Measurements from ENCODE around the gene HLA-DOB.
"Not testable (repeated sequence)": the region's sequence is repeated elsewhere in the genome, so short reads cannot be mapped to it uniquely, and the experiment has no call there.

The HLA-DOB gene

GRCh38 chr6:32815115-32815514, 1.7 kb downstream of the HLA-DOB start:
- no peak for DNase-seq (ENCODE audit: low read depth in 2 of 2, low spot score in 1 of 2)

- no peak for DNase-seq (ENCODE audit: low read depth in 2 of 2, low spot score in 1 of 2)
Measured at GRCh38 chr6:32814145-32814544, 2.7 kb downstream of the HLA-DOB start.

- DNase-seq (ENCODE audit: low read depth in 2 of 2, low spot score in 1 of 2), result no peak
Measured at GRCh38 chr6:32809171-32809570, 7.6 kb downstream of the HLA-DOB start.

DNA sequence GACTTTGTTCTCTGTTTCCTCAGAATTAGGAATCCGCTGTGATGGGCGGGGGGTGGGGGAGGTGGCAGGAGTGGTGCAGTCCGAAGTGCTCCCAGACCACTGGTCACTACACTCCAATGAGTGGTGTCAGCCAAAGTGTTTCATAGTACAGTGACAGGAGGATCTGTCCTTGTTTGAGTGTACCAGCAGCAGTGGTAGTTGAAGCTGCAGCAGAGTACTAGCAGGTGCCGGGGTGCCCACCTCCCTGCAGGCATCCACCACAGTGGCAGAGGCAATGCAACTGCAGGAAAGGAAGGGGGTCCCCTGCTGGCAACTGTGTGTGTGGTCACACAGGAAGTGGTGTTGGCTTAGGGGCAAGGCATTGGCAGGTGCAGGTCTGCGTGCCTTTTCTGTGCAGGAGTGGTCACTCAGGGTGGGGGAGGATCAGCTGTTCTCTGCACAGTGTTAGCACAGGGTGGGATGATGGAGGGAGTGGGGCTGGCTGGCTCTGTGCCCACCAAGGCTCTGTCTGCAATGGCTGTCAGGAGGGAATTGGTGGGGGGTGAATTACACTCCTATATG, 9.7 kb downstream of the HLA-DOB start:
- no peak for DNase-seq (ENCODE audit: low read depth in 2 of 2, low spot score in 1 of 2)

GRCh38 chr6:32805404-32805803, 11.4 kb downstream of the HLA-DOB start:
- DNase-seq (ENCODE audit: low read depth in 2 of 2, low spot score in 1 of 2), result not testable (repeated sequence)

GRCh38 chr6:32803416-32803815, 13.4 kb downstream of the HLA-DOB start:
- DNase-seq (ENCODE audit: low read depth in 2 of 2, low spot score in 1 of 2), result no peak

GRCh38 chr6:32799740-32800139, 17.1 kb downstream of the HLA-DOB start:
- no peak for DNase-seq (ENCODE audit: low read depth in 2 of 2, low spot score in 1 of 2)

DNA sequence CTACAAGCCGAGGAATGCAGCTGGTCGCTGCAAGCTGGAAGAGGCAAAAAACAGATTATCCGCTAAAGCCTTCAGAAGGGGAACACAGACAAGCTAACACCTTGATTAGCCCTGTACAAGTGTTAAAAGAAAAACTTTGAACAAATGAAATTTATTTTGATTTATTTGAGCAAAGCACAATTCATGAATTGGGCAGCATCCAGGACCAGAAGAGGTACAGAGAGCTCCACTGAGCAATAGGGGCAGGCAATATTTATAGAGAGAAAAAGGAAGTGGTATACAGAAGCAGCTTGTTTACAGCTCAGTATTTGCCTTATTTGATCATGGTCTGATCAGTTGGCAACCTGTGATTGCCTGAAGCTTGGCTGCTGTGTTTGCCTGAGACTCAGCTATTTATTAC, 17.6 kb downstream of the HLA-DOB start:
- no peak for DNase-seq (ENCODE audit: low read depth in 2 of 2, low spot score in 1 of 2)

DNA sequence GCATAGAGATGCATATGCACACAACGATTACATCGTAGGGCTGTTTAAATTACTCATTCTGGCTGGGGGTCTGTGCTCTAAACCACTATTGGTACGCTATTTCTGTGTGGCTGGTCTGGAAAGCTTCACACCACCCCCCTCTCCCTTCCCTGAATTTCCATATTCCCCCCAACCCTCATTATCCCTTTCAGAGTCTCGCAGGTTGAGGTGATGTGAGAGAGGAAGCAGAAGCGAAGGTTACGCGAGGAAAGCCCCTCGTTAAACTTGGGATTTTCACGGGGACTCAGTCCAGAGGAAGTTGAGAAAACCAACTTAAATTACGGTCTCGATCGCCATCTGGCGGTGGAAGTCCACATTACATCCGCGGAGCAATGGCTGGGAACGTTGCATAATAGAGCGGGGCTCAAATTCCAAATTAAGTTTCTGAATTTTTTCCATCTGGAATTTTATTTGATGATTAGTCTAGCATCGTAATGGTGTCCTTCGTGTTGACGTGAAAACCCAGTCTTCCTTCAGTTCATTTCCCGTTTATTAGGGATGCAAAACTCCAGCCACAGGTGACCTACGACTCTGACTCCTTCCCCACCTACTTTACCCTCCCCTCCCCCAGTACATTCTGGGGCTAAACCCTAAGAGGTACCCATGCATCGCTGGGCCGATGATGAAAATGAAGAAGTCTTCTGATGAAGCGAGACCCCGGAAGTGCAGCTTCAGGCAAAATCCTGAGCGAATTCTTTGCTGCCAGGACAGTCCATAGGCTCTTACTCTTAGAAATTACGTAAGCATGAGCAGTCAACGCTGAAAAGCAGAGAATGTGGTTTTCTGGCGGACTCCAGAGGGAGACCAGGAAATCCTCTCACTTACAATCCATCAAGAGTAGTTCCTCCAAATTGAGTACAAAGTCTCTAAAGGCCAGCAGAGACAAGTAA, 19.7 kb downstream of the HLA-DOB start:
- DNase-seq (ENCODE audit: low read depth in 2 of 2, low spot score in 1 of 2), result peak; percentile 59 to 79

DNA sequence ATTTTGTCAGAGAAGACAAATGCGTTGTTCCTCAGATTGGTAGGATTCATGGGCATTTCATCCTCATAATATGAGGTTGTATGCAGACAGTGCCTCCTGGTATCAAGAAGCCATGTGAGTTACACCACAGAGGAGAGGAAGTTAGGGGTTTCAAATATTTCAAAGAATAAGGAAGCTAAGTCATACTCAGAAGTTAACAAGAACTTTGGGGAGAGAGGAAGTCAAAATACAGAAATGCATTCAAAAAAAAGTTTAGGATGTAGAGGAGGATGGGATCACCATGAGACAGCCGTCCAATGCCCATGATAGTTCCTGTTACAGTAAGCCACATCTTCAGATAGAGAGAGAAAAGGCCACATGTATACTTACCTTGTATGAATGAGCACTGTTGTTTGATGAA, 22.3 kb downstream of the HLA-DOB start:
- no peak for DNase-seq (ENCODE audit: low read depth in 2 of 2, low spot score in 1 of 2)

- DNase-seq (ENCODE audit: low read depth in 2 of 2, low spot score in 1 of 2), result no peak
Measured at GRCh38 chr6:32792901-32793435, 23.8 kb downstream of the HLA-DOB start.

- DNase-seq (ENCODE audit: low read depth in 2 of 2, low spot score in 1 of 2), result no peak
Measured at GRCh38 chr6:32790306-32790705, 26.5 kb downstream of the HLA-DOB start.

DNA sequence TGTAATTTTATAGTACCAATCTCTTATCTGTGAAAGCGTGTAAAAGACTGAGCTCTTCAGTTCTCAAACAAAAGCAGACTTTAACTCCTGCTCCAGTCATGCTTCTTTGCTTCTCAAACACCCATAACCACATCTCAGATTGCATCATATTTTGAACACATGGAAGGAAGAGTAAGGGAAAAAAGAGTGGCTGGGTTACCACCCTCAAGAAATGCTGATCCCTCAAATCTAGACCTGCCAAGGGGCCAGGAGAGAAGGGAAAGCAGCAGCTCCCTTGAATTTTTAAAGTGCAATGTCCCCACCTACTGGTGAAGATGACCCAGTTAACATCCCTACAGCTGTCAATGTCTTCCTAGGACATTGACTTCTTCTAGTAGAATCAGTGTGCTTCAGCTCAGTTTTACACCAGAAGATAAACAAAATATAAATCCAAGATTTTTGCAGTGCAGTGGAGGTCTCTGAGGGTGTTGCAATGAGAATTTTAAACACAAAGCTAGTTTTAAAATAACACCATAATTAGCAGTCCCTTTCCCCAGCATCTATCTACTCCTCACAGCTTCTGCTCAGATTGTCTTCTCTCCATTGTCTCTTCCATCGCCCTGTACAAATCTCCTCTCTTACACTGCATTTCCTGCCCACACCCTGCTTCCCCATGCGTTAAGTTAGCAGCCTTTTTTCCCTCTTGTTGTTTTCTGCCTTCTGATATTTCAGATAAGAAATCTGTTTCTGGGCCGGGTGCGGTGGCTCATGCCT, 30.8 kb downstream of the HLA-DOB start:
- no peak for DNase-seq (ENCODE audit: low read depth in 2 of 2, low spot score in 1 of 2)

- DNase-seq (ENCODE audit: low read depth in 2 of 2, low spot score in 1 of 2), result not testable (repeated sequence)
Measured at GRCh38 chr6:32782923-32783322, 33.9 kb downstream of the HLA-DOB start.

DNA sequence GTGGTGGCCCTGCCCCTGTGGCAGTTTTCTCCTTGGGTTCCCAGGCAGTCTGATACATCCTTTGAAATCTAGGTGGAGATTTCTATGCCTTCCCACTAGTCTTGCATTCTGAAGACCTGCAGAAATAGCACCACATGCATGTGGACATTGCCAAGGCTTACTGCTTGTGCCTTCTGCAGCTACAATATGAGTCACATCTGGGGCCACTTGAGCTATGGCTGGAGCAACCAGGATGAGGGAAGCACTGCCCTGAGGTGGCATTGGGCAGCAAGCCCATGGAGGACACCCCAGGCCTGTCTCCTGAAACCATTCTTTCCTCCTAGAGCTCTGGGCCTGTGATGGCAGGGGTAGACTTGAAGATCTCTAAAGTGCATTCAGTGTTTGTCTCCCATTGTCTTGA, 37.8 kb downstream of the HLA-DOB start:
- DNase-seq (ENCODE audit: low read depth in 2 of 2, low spot score in 1 of 2), result no peak

- no peak for DNase-seq (ENCODE audit: low read depth in 2 of 2, low spot score in 1 of 2)
Measured at GRCh38 chr6:32775071-32775470, 41.7 kb downstream of the HLA-DOB start.

GRCh38 chr6:32774426-32774825, 42.4 kb downstream of the HLA-DOB start:
- DNase-seq (ENCODE audit: low read depth in 2 of 2, low spot score in 1 of 2), result no peak

DNA sequence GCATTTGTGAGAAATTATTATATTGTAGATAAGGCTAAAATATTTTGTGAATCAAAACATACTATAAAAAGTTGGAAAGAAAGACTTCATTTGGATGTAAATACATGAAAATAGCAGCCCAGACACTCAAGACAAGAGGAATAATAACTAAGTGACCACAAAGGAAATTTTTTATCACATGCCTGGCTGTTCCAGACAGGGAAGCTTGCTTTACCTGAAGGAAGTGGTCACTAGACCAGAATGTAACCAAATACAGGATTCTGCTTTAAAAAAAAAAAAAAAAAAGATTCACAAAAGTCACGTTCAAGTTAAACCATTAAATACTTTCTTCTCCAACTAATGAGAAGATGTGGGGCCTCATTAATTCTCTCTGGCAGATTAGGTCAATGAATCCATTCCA, 44.1 kb downstream of the HLA-DOB start:
- no peak for DNase-seq (ENCODE audit: low read depth in 2 of 2, low spot score in 1 of 2)

DNA sequence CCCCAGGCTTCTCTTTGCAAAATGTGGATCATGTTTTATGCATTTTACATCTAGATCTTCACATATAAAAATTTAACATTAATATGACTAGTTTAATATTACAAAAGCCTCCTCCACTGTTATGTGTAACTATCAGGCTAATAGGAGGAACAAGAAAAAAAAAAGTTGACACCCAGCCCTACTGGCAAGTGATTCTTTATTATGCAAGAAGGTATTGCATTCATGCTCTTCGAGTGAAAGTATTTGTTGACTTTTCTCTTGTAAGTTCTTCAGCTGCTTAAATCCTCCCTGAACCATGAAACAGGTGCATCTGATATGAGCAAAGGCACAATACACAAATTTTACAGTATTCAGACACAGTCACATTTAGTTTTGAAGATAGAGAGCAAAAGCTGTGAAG, 52.8 kb downstream of the HLA-DOB start:
- no peak for DNase-seq (ENCODE audit: low read depth in 2 of 2, low spot score in 1 of 2)

GRCh38 chr6:32763421-32763820, 53.4 kb downstream of the HLA-DOB start, which contains the start of gene HLA-DQB2:
HLA-DQB2 (minus strand) TSS chr6:32763532; CDS start chr6:32763470, 62 bp downstream.
- no peak for DNase-seq (ENCODE audit: low read depth in 2 of 2, low spot score in 1 of 2)

Data from stimulated activated CD8-positive, alpha-beta memory T cell treated with anti-CD3 and anti-CD28 coated beads, Interleukin-4, amount 100 ng/mL, for 1 hour (primary cell).